ENCODE results near the gene ECM1.

GRCh38 chr1:150511551-150511950, 3.6 kb downstream of the ECM1 start:
- TF ChIP-seq POLR2AphosphoS5 (IDR thresholded peaks at IDR 0.05): no peak
- TF ChIP-seq, protein P1, sequence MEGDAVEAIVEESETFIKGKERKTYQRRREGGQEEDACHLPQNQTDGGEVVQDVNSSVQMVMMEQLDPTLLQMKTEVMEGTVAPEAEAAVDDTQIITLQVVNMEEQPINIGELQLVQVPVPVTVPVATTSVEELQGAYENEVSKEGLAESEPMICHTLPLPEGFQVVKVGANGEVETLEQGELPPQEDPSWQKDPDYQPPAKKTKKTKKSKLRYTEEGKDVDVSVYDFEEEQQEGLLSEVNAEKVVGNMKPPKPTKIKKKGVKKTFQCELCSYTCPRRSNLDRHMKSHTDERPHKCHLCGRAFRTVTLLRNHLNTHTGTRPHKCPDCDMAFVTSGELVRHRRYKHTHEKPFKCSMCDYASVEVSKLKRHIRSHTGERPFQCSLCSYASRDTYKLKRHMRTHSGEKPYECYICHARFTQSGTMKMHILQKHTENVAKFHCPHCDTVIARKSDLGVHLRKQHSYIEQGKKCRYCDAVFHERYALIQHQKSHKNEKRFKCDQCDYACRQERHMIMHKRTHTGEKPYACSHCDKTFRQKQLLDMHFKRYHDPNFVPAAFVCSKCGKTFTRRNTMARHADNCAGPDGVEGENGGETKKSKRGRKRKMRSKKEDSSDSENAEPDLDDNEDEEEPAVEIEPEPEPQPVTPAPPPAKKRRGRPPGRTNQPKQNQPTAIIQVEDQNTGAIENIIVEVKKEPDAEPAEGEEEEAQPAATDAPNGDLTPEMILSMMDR (IDR thresholded peaks at IDR 0.05): no peak
